Tibial artery (tissue), 4 donors: ENCODE results near the gene HPCAL1.
A peak's percentile ranks its signal among the peaks of the same experiment; 100 is the strongest.

Experiments used
- DNase-seq, 2 donors: peaks; one replicate each; pipeline ENCODE4 v3.0.0-alpha.2; 2019
- H3K27ac ChIP-seq, 2 donors: fragments of 200-600 bp; sonication (generic) in 1 of 2; 1 replicate in 1 of 2; 2 replicates in 1 of 2; pipeline ENCODE4 v1.5.1; 2018 to 2019; ENCODE audit warnings: mild to moderate bottlenecking in 1 of 2
- H3K27me3 ChIP-seq, 2 donors: fragments of 200-600 bp; sonication (generic) in 1 of 2; one replicate each; pipeline versions ENCODE4 v1.5.1 to v1.6.0; 2016 to 2019
- H3K36me3 ChIP-seq, 3 donors: fragments of 200-600 bp; sonication (generic) in 2 of 3; one replicate each; pipeline ENCODE4 v1.5.1; 2016 to 2019; ENCODE audit warnings: mild to moderate bottlenecking in 2 of 3
- H3K4me1 ChIP-seq, 4 donors: fragments of 200-600 bp; sonication (generic) in 2 of 4; 1 replicate in 3 of 4; 2 replicates in 1 of 4; pipeline ENCODE4 v1.5.1; 2016 to 2019
- H3K4me3 ChIP-seq, 2 donors: fragments of 200-600 bp; sonication (generic) in 1 of 2; 1 replicate in 1 of 2; 2 replicates in 1 of 2; pipeline ENCODE4 v1.5.1; 2018 to 2019; ENCODE audit warnings: mild to moderate bottlenecking in 2 of 2
- H3K9me3 ChIP-seq, 3 donors: fragments of 200-600 bp; sonication (generic) in 1 of 3; one replicate each; pipeline ENCODE4 v1.5.1; 2016 to 2019
- intact Hi-C: fragments of 100-400 bp; cut with DNase I; formaldehyde crosslinking; loops from one replicate; pipeline ENCODE4 v1.15.0; 2023; ENCODE audit warnings: low total_unique reads
- TF ChIP-seq, protein P1 (sequence below), 2 experiments: fragments of 200-600 bp in 1 of 2; fragments of 450-650 bp in 1 of 2; IDR thresholded peaks; one replicate each; pipeline ENCODE4 v1.5.1; 2017 to 2019; ENCODE audit warnings: antibody characterized with exemption in 2 of 2, mild to moderate bottlenecking in 1 of 2, moderate library complexity in 1 of 2

HPCAL1 gene

DNA sequence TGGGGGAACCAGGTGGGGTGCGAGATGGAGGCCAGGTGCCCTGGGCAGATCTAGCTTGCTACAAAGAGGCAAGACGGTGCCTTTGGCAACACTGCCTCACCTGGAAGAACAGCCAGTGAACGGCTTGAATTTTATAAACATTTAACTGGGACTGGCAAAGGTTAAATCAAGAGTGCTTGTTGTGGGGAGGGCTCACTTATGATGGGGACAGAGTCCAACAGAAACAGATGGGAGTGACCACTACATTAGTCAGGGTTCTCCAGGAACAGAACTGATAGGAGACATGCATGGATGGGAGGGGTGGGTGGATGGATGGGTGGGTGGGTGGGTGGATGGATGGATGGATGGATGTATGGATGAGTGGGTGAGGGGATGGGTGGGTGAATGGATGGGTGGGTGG, 126.2 kb downstream of the HPCAL1 start:
- intact Hi-C loops = no loop called here

DNA sequence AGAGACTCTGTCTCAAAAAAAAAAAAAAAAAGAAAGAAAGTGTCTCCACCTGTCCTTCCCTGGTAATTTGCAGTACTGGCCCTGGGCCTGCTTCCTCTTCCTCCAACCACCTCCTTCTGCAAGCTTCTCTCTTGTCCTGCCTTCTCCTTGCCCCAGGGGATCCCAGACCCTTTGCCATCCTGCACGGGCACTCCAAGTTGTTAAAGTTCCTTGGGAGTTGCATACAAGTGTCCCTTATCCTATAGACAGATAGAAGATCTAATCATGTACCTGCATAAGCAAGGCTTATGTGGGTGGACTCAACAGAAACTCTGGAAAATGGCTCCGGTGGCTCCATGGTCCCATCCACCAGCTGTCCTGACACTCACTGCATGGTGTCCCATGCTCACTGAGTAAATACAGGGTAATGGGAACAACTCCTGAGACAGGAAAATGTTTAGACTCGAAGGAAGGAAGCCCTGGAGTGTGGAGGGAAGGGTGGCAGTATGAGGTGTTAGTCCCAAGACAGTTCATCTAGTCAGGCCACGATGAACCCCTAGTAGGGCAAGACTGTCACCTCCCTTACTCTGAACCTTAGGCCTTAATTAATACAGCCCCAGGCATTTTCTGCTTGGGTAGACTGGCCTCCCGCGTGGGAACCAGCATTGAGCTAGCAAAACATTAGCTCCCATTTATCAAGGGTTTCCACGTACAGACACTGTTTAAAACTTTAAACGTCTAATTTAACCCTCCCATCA, 128.3 kb downstream of the HPCAL1 start:
- Histone ChIP-seq H3K9me3 (no peaks in the 10 kb centered on the region), H3K27ac (no peak overlapping the region), H3K4me3 (no peak overlapping the region), H3K36me3 (peaks cover 0 to 20% (median 11%) of the 10 kb centered on the region in 3 donors), H3K27me3 (no peaks in the 10 kb centered on the region), H3K4me1 (peaks cover 0 to 15% (median 8%) of the 10 kb centered on the region in 4 donors)
- TF ChIP-seq, protein P1, sequence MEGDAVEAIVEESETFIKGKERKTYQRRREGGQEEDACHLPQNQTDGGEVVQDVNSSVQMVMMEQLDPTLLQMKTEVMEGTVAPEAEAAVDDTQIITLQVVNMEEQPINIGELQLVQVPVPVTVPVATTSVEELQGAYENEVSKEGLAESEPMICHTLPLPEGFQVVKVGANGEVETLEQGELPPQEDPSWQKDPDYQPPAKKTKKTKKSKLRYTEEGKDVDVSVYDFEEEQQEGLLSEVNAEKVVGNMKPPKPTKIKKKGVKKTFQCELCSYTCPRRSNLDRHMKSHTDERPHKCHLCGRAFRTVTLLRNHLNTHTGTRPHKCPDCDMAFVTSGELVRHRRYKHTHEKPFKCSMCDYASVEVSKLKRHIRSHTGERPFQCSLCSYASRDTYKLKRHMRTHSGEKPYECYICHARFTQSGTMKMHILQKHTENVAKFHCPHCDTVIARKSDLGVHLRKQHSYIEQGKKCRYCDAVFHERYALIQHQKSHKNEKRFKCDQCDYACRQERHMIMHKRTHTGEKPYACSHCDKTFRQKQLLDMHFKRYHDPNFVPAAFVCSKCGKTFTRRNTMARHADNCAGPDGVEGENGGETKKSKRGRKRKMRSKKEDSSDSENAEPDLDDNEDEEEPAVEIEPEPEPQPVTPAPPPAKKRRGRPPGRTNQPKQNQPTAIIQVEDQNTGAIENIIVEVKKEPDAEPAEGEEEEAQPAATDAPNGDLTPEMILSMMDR (IDR thresholded peaks at IDR 0.05) = no peak
- intact Hi-C loops = loop anchor here (10.0 kb wide), 1 partner anchor 626 kb away; no protein-coding TSS in a partner anchor
- no peak for DNase-seq

More for the DNA sequence above, 126.2 kb downstream of the HPCAL1 start:
- no peak for DNase-seq
- TF ChIP-seq, protein P1 (IDR thresholded peaks at IDR 0.05) = no peak
- no peaks in the 10 kb centered on the region for H3K27me3 ChIP-seq
- H3K4me1 ChIP-seq = peaks cover 0 to 9% (median 4%) of the 10 kb centered on the region in 4 donors
- H3K36me3 ChIP-seq = peaks cover 0 to 41% (median 11%) of the 10 kb centered on the region in 3 donors
- H3K4me3 ChIP-seq = no peak overlapping the region
- H3K27ac ChIP-seq = no peak overlapping the region
- no peaks in the 10 kb centered on the region for H3K9me3 ChIP-seq

DNA sequence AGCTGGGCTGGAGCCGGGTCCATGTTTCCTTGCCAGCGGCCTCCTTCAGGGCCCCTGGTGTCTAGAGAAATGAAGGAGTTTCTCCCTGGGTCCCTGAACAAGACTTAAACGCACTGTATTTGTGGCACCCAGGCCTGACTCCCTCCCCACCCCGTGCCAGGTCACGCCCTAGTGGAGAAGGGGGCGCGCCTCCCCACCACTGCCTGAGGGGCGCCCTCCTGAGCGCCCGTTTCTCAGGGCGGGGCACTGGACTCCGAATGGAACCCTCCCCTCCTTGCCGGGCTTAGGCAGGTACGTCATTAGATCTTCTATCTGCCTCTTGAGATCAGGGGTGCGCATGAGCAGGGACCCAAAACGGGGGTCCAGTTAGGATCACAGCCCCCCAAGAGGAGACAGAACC, 129.1 kb downstream of the HPCAL1 start:
- Histone ChIP-seq H3K4me1 (peaks cover 0 to 15% (median 8%) of the 10 kb centered on the region in 4 donors), H3K27ac (no peak overlapping the region), H3K4me3 (no peak overlapping the region), H3K36me3 (peaks cover 0 to 13% (median 5%) of the 10 kb centered on the region in 3 donors), H3K27me3 (no peaks in the 10 kb centered on the region), H3K9me3 (no peaks in the 10 kb centered on the region)
- no peak for DNase-seq
- intact Hi-C loops = loop anchor here (10.0 kb wide), 1 partner anchor 627 kb away; no protein-coding TSS in a partner anchor
- TF ChIP-seq, protein P1 (IDR thresholded peaks at IDR 0.05) = no peak

DNA sequence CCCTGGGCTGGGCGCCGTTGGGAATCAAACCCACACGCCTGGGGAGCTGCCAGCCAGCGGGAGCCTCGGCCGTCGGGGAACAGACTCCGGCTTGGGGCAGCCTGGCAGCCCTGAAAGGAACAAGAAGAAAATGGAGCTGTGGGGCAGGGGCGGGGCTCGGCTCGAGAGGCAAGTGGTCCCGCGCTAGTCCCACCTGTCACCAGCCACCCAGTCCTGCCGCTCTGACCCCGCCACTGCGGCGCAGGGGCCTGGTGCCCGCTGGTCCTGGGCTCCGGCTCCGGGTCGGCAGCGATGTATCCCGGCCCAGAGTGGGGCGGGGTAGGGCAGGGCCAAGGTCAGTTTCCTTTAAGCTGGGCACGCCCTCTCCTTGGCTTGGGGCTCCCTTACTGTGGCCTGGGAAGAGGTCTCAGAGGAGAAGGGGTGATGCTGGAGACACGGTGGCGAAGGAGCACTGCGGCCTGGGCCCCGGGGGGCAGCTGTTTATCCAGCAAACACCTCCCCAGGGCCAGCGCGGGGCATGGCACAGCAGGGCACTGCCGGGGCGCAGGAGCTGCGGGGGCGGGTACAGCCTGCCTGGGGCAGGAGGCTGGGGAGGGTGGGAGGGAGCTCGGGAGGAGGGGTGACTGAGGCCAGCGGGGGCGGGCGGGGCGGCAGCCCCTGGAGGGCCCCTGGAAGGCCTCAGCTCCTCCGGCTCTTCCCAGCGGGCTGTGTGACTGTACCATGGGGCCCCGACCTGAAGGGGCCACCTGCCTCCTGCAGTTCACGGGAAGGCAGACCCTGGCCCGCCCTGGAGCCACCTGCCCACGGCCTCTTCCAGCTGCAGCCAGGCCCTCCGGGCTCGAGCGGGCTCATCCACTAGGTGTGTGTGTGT, 129.8 kb downstream of the HPCAL1 start:
- no peak overlapping the region for H3K27ac ChIP-seq
- H3K27me3 ChIP-seq = no peaks in the 10 kb centered on the region
- no peak for DNase-seq
- no peaks in the 10 kb centered on the region for H3K9me3 ChIP-seq
- H3K4me3 ChIP-seq = peak overlapping the region in 1 of 2 donors; percentile 40
- peaks cover 0 to 5% (median 0%) of the 10 kb centered on the region in 3 donors for H3K36me3 ChIP-seq
- TF ChIP-seq, protein P1 (IDR thresholded peaks at IDR 0.05) = no peak
- intact Hi-C loops = loop anchor here (10.0 kb wide), 1 partner anchor 628 kb away; no protein-coding TSS in a partner anchor
- H3K4me1 ChIP-seq = peaks cover 0 to 15% (median 8%) of the 10 kb centered on the region in 4 donors

DNA sequence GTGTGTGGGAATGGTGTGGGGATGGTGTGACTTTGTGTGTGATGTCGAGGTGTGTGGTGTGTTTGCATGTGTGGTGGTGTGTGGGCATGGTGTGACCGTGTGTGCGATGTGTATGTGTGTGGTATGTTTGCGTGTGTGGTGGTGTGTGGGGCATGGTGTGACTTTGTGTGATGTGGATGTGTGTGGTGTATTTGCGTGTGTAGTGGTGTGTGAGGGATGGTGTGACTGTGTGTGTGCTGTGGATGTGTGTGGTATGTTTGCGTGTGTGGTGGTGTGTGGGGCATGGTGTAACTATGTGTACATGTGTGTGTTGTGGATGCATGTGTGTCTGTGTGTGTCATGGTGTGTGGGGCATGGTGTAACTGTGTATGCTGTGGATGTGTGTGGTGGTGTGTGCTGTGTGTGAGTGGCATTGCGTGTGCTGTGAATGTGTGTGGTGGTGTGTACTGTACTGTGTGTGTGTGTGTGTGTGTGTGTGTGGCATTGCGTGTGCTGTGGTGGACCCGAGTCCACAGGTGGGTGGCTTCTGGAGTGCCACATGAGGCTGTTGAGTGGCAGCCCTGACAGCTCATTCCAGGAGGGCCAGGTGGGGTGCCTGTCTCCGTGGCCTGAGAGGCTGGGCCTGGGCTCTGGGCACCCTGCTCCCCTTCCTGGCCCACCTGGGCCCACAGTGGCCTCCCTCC, 130.7 kb downstream of the HPCAL1 start:
- Histone ChIP-seq H3K4me3 (no peak overlapping the region), H3K9me3 (no peaks in the 10 kb centered on the region), H3K36me3 (no peaks in the 10 kb centered on the region), H3K27ac (no peak overlapping the region), H3K27me3 (no peaks in the 10 kb centered on the region), H3K4me1 (peaks cover 0 to 15% (median 8%) of the 10 kb centered on the region in 4 donors)
- intact Hi-C loops = loop anchor here (10.0 kb wide), 1 partner anchor 629 kb away; no protein-coding TSS in a partner anchor
- no peak for DNase-seq
- TF ChIP-seq, protein P1 (IDR thresholded peaks at IDR 0.05) = no peak
